CD14-positive monocyte (primary cell): ENCODE results near the gene PLEKHA7. TPM values are rescaled to one million over a fixed set of nuclear protein-coding genes. Genes with fewer than 3 reads are reported as not detected.
"Not testable (repeated sequence)": the region's sequence is repeated elsewhere in the genome, so short reads cannot be mapped to it uniquely, and the experiment has no call there.

Experiments used
- DNase-seq, 3 donors: peaks; one replicate each; pipeline ENCODE4 v3.0.0-alpha.2; 2011 to 2022
- H2AFZ ChIP-seq: 2 replicates; pipeline ENCODE4 v1.6.0; 2012; ENCODE audit warnings: mild to moderate bottlenecking, low read depth, low read length, inconsistent platforms; ENCODE audit not compliant: insufficient read depth, poor library complexity, severe bottlenecking
- H3K27ac ChIP-seq, 2 donors: 1 replicate in 1 of 2; 2 replicates in 1 of 2; pipeline ENCODE4 v1.5.1; 2012 to 2013; ENCODE audit warnings: low read length in 2 of 2, control low read depth in 1 of 2, inconsistent platforms in 1 of 2, low read depth in 1 of 2, mild to moderate bottlenecking in 1 of 2
- H3K27me3 ChIP-seq, 2 donors: one replicate each; pipeline versions ENCODE4 v1.6.0 to v1.6.1; 2011 to 2013; ENCODE audit warnings: low read length in 2 of 2; ENCODE audit not compliant: control insufficient read depth in 2 of 2, insufficient read depth in 2 of 2
- H3K36me3 ChIP-seq, 2 donors: replicated peaks in 1 of 2; 1 replicate in 1 of 2; 2 replicates in 1 of 2; pipeline versions ENCODE4 v1.5.1 to v1.6.1; 2012 to 2013; ENCODE audit warnings: low read length in 2 of 2, control low read depth in 1 of 2, inconsistent platforms in 1 of 2, mild to moderate bottlenecking in 1 of 2; ENCODE audit not compliant: insufficient read depth in 2 of 2, control insufficient read depth in 1 of 2
- H3K4me1 ChIP-seq, 2 donors: 1 replicate in 1 of 2; 2 replicates in 1 of 2; pipeline versions ENCODE4 v1.5.1 to v1.6.1; 2012 to 2013; ENCODE audit warnings: low read length in 2 of 2, control low read depth in 1 of 2, inconsistent platforms in 1 of 2, mild to moderate bottlenecking in 1 of 2, moderate library complexity in 1 of 2; ENCODE audit not compliant: insufficient read depth in 2 of 2, control insufficient read depth in 1 of 2
- H3K4me2 ChIP-seq: replicated peaks from 2 replicates; pipeline ENCODE3; 2012; ENCODE audit warnings: low read length, moderate library complexity, mild to moderate bottlenecking; ENCODE audit not compliant: poor library complexity, severe bottlenecking; ENCODE audit errors: extremely low read depth
- H3K4me3 ChIP-seq, 3 experiments: fragments of 200-600 bp in 1 of 3; sonication (generic) in 1 of 3; replicated peaks in 1 of 3; 1 replicate in 2 of 3; 2 replicates in 1 of 3; pipeline ENCODE4 v1.5.1; 2011 to 2013; ENCODE audit warnings: low read length in 3 of 3, mild to moderate bottlenecking in 3 of 3, control low read depth in 2 of 3, low read depth in 2 of 3, inconsistent platforms in 1 of 3, moderate library complexity in 1 of 3
- H3K79me2 ChIP-seq: 2 replicates; pipeline ENCODE4 v1.6.0; 2012; ENCODE audit warnings: mild to moderate bottlenecking, control low read depth, inconsistent platforms, low read length, moderate library complexity; ENCODE audit not compliant: insufficient read depth
- H3K9ac ChIP-seq: 2 replicates; pipeline ENCODE4 v1.6.0; 2017; ENCODE audit warnings: low read length, mild to moderate bottlenecking; ENCODE audit not compliant: insufficient read depth, poor library complexity, severe bottlenecking
- H3K9me3 ChIP-seq, 2 donors: replicated peaks in 1 of 2; 1 replicate in 1 of 2; 2 replicates in 1 of 2; pipeline versions ENCODE4 v1.5.1 to v1.6.1; 2012 to 2013; ENCODE audit warnings: low read length in 2 of 2, control low read depth in 1 of 2; ENCODE audit not compliant: control insufficient read depth in 1 of 2, insufficient read depth in 1 of 2
- H4K20me1 ChIP-seq: 2 replicates; pipeline ENCODE4 v1.6.0; 2012; ENCODE audit warnings: mild to moderate bottlenecking, low read length, control low read depth, moderate library complexity; ENCODE audit not compliant: insufficient read depth
- H3K27ac Mint-ChIP-seq, 7 donors: one replicate each; pipeline ENCODE4 v1.8.0; 2020; ENCODE audit warnings: mild to moderate bottlenecking in 7 of 7, mixed read lengths in 7 of 7, moderate library complexity in 6 of 7, inconsistent platforms in 2 of 7
- H3K27me3 Mint-ChIP-seq, 3 donors: one replicate each; pipeline ENCODE4 v1.8.0; 2021 to 2022; ENCODE audit warnings: low read depth in 3 of 3, mild to moderate bottlenecking in 3 of 3, mixed read lengths in 3 of 3, moderate library complexity in 3 of 3, inconsistent platforms in 1 of 3
- H3K36me3 Mint-ChIP-seq, 2 donors: one replicate each; pipeline ENCODE4 v1.8.0; 2020; ENCODE audit warnings: mixed read lengths in 2 of 2, inconsistent platforms in 1 of 2, mild to moderate bottlenecking in 1 of 2
- H3K4me1 Mint-ChIP-seq: one replicate; pipeline ENCODE4 v1.8.0; 2020; ENCODE audit warnings: mild to moderate bottlenecking, mixed read lengths
- H3K4me3 Mint-ChIP-seq, 2 donors: one replicate each; pipeline ENCODE4 v1.8.0; 2020; ENCODE audit warnings: mild to moderate bottlenecking in 2 of 2, mixed read lengths in 2 of 2, moderate library complexity in 1 of 2
- H3K9me3 Mint-ChIP-seq, 7 donors: one replicate each; pipeline ENCODE4 v1.8.0; 2020 to 2022; ENCODE audit warnings: mixed read lengths in 7 of 7, mild to moderate bottlenecking in 6 of 7, moderate library complexity in 6 of 7, inconsistent platforms in 2 of 7
- CTCF ChIP-seq: fragments of 200-600 bp; IDR thresholded peaks from one replicate; pipeline ENCODE4 v1.8.0; 2022; ENCODE audit warnings: antibody characterized with exemption, mild to moderate bottlenecking
- WGBS: methylation state at CpG from one replicate; pipeline ENCODE4 v1.1.5; 2013; ENCODE audit warnings: missing lambda C conversion rate; ENCODE audit not compliant: insufficient coverage; 5-methylcytosine and 5-hydroxymethylcytosine counted together
- intact Hi-C, 2 donors: fragments of 100-400 bp; cut with micrococcal nuclease; formaldehyde crosslinking; loops; one replicate each; pipeline versions ENCODE4 v1.15.0 to v1.15.1; 2023
- polyA plus RNA-seq, 3 donors: library from polyadenylated mRNA; depleted of rRNA in 1 of 3; unstranded in 2 of 3; stranded (reverse) in 1 of 3; fragments of 300-500 nt in 2 of 3; fragments of >200 nt in 1 of 3; fragmentation: Illumina TruSeq in 2 of 3; gene quantifications; 1 replicate in 2 of 3; 2 replicates in 1 of 3; pipeline ENCODE4 v1.2.3, GENCODE V29; 2012 to 2021

PLEKHA7 gene
- polyA plus RNA-seq, 3 donors, result 0.05 to 0.92 (median 0.22) TPM

- H4K20me1 ChIP-seq, result no peaks in the 10 kb centered on the region
- no peaks in the 10 kb centered on the region for H3K36me3 ChIP-seq
- no peaks in the 10 kb centered on the region for H3K4me1 Mint-ChIP-seq
- no peak for TF ChIP-seq CTCF
- intact Hi-C loops, result no loop called here
- no peak overlapping the region for H3K27ac Mint-ChIP-seq
- no peaks in the 10 kb centered on the region for H3K9me3 ChIP-seq
- H3K4me3 Mint-ChIP-seq, result no peak overlapping the region
- H3K36me3 Mint-ChIP-seq, result no peaks in the 10 kb centered on the region
- H3K27ac ChIP-seq, result no peak overlapping the region
- no peaks in the 10 kb centered on the region for H3K79me2 ChIP-seq
- no peaks in the 10 kb centered on the region for H3K4me1 ChIP-seq
- H3K4me3 ChIP-seq, result no peak overlapping the region
- peaks cover 0 to 12% (median 4%) of the 10 kb centered on the region in 7 donors for H3K9me3 Mint-ChIP-seq
- no peak overlapping the region for H2AFZ ChIP-seq
- no peak overlapping the region for H3K9ac ChIP-seq
- DNase-seq, result no peak
- H3K27me3 Mint-ChIP-seq, result peaks cover 0 to 2% (median 0%) of the 10 kb centered on the region in 3 donors
- 79% methylated on average over 4 of the region's 5 CpGs for WGBS
- no peak overlapping the region for H3K4me2 ChIP-seq
- no peaks in the 10 kb centered on the region for H3K27me3 ChIP-seq
These were observed 32.5 kb upstream of the PLEKHA7 start for GRCh38 chr11:17046690-17047089.

- Histone ChIP-seq H3K27ac (no peak overlapping the region), H3K79me2 (no peaks in the 10 kb centered on the region), H3K27me3 (no peaks in the 10 kb centered on the region), H3K4me1 (no peaks in the 10 kb centered on the region), H2AFZ (no peak overlapping the region), H3K4me3 (no peak overlapping the region), H3K36me3 (no peaks in the 10 kb centered on the region), H3K9ac (no peak overlapping the region), H3K4me2 (no peak overlapping the region), H4K20me1 (no peaks in the 10 kb centered on the region), H3K9me3 (peaks cover 0 to 16% of the 10 kb centered on the region in 2 donors)
- DNase-seq, result no peak
- peaks cover 0 to 8% (median 0%) of the 10 kb centered on the region in 3 donors for H3K27me3 Mint-ChIP-seq
- H3K9me3 Mint-ChIP-seq, result peaks cover 10 to 33% (median 20%) of the 10 kb centered on the region in 7 donors
- WGBS, result 97% methylated on average over 5 of the region's 6 CpGs
- H3K4me3 Mint-ChIP-seq, result no peak overlapping the region
- no peaks in the 10 kb centered on the region for H3K4me1 Mint-ChIP-seq
- TF ChIP-seq CTCF, result no peak
- no peaks in the 10 kb centered on the region for H3K36me3 Mint-ChIP-seq
- intact Hi-C loops, result no loop called here
- H3K27ac Mint-ChIP-seq, result no peak overlapping the region
These were observed 22.7 kb upstream of the PLEKHA7 start for GRCh38 chr11:17036666-17037658.

- WGBS, result 91% methylated on average over 3 of the region's 10 CpGs
These were observed 19.8 kb upstream of the PLEKHA7 start for GRCh38 chr11:17034027-17034426.

More at GRCh38 chr11:17034027-17034426, 19.8 kb upstream of the PLEKHA7 start:
- H3K27ac ChIP-seq, H3K4me2 ChIP-seq, H4K20me1 ChIP-seq, H3K27ac Mint-ChIP-seq, H3K4me3 ChIP-seq, H3K4me1 Mint-ChIP-seq, H3K4me1 ChIP-seq, H3K36me3 Mint-ChIP-seq, H3K9ac ChIP-seq, H3K27me3 ChIP-seq, H3K79me2 ChIP-seq, H3K36me3 ChIP-seq, intact Hi-C loops, H3K4me3 Mint-ChIP-seq, H2AFZ ChIP-seq, DNase-seq: not testable (repeated sequence)
- peaks cover 0 to 11% (median 3%) of the 10 kb centered on the region in 3 donors for H3K27me3 Mint-ChIP-seq
- peaks cover 0 to 16% of the 10 kb centered on the region in 2 donors for H3K9me3 ChIP-seq
- peaks cover 10 to 33% (median 24%) of the 10 kb centered on the region in 7 donors for H3K9me3 Mint-ChIP-seq
